Measurements from ENCODE around the gene COL23A1.

GRCh38 chr5:178627259-178627598 lies 37.0 kb upstream of the COL23A1 start:
- TF ChIP-seq CTCF (conservative IDR thresholded peaks at IDR 0.05; ENCODE audit: low read depth, low read length) (no peak), EZH2 (IDR thresholded peaks at IDR 0.05; ENCODE audit: low read length, unreplicated experiment) (no peak)

All from PC-3 (cell line).